A549 (cell line): Measurements from ENCODE around the gene MCM10.

Experiments
- CHD2 ChIP-seq: fragments of 150-350 bp; IDR thresholded peaks from 2 replicates; pipeline ENCODE4 v1.6.1; 2014; ENCODE audit warnings: low read length; ENCODE audit not compliant: partially characterized antibody
- CTCF ChIP-seq: fragments of >200 bp; sonication (Bioruptor Twin); formaldehyde crosslinking; IDR thresholded peaks from 3 replicates; pipeline ENCODE4 v1.5.1; 2016
- EHMT2 ChIP-seq: fragments of 200-600 bp; sonication (generic); IDR thresholded peaks from 2 replicates; pipeline ENCODE4 v1.6.1; 2016; ENCODE audit warnings: antibody characterized with exemption, low read depth, mild to moderate bottlenecking, moderate library complexity
- MAX ChIP-seq: IDR thresholded peaks from 2 replicates; pipeline ENCODE4 v1.6.1; 2012
- POLR2A ChIP-seq: IDR thresholded peaks from 2 replicates; pipeline ENCODE4 v1.6.1; 2012; ENCODE audit warnings: mild to moderate bottlenecking, low read length
- POLR2AphosphoS2 ChIP-seq: conservative IDR thresholded peaks from 2 replicates; pipeline ENCODE4 v1.6.1; 2012; ENCODE audit warnings: low read length, improper control_type of control experiment, inconsistent platforms
- REST ChIP-seq: fragments of 200-600 bp; sonication (generic); IDR thresholded peaks from 2 replicates; pipeline ENCODE4 v1.6.1; 2016; ENCODE audit warnings: antibody characterized with exemption, mild to moderate bottlenecking, moderate library complexity
- RFX5 ChIP-seq: fragments of 450-650 bp; IDR thresholded peaks from 2 replicates; pipeline ENCODE4 v1.7.1; 2014; ENCODE audit warnings: antibody characterized with exemption, mild to moderate bottlenecking, moderate library complexity
- SMC3 ChIP-seq: fragments of >200 bp; sonication (Bioruptor Twin); formaldehyde crosslinking; IDR thresholded peaks from 3 replicates; pipeline ENCODE4 v1.6.1; 2018; ENCODE audit warnings: inconsistent platforms

GRCh38 chr10:13219685-13220670, 58.6 kb downstream of the MCM10 start:
- TF ChIP-seq CTCF (no peak), POLR2A (no peak), SMC3 (0 out of 3 replicates have a peak, but pooled peaks have one; percentile 19), RFX5 (no peak), MAX (no peak), CHD2 (no peak), EHMT2 (no peak), REST (no peak), POLR2AphosphoS2 (no peak)
